ENCODE data around the gene PRKCQ. TPM values are rescaled to one million over a fixed set of nuclear protein-coding genes. Genes with fewer than 3 reads are reported as not detected.

Gene PRKCQ
- total and polyA plus RNA-seq, 2 of the 13 experiments (the other 11 are each of a cell fraction or from before 2014, with no cell fraction given) = 0.13 to 0.35 TPM

DNA sequence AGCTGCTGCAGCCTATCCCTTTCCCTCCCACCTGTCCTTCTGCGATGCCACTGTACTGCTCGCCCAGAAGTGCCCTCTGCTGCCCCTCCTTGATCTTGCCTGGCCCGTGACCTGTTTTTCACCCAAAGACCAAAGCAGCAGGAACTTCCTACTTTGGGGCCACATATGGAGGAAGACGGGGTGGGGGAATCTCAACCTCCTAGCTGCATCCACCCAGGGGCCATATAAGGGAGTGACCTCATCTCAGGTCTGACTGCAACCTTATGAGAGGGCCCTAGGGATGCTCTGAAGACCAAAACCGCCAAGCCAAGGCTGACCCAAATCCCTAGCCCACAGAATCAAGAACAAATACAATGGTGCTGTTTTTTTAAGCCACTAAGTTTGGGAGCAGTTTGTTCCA, 15.7 kb downstream of the PRKCQ start:
- intact Hi-C loops (cut with micrococcal nuclease; ENCODE audit: unreplicated experiment) = no loop called here
- Histone ChIP-seq H3K36me3 (replicated peaks in 1 of 2; ENCODE audit: control insufficient read depth in 1 of 2, insufficient read depth in 2 of 2, low read length in 2 of 2) (no peaks in the 10 kb centered on the region), H3K27me3 (ENCODE audit: control insufficient read depth in 1 of 2, insufficient read depth in 2 of 2, low read length in 2 of 2) (peaks cover 6 to 30% of the 10 kb centered on the region in 2 experiments; a peak in 4 of 5 replicates), H3K9ac (ENCODE audit: insufficient read depth, low read depth, low read length) (no peak overlapping the region), H2AFZ (ENCODE audit: low read length) (no peak overlapping the region), H3K9me3 (ENCODE audit: low read length) (no peaks in the 10 kb centered on the region), H3K4me2 (ENCODE audit: low read depth, low read length) (no peak overlapping the region), H3K27ac (ENCODE audit: extremely low read length, insufficient read depth, low read length) (no peak overlapping the region), H4K20me1 (ENCODE audit: insufficient read depth, low read length) (no peaks in the 10 kb centered on the region), H3K4me3 (replicated peaks in 1 of 3; ENCODE audit: insufficient read depth in 1 of 3, low read depth in 2 of 3, low read length in 3 of 3) (no peak overlapping the region), H3K79me2 (ENCODE audit: insufficient read depth, low read length) (no peaks in the 10 kb centered on the region), H3K4me1 (ENCODE audit: insufficient read depth, low read length) (no peaks in the 10 kb centered on the region)
- ChIA-PET POLR2A (no interaction called here), CTCF (ENCODE audit: low intra/inter-chr PET ratio, low total read pairs) (no interaction called here)
- in situ Hi-C loops (cut with HindIII; ENCODE audit: extremely low pct_ligation_motif_present, low pct_unique_long_range_greater_than_20kb) = no loop called here
- no peak for FAIRE-seq
- TF ChIP-seq, protein P1, sequence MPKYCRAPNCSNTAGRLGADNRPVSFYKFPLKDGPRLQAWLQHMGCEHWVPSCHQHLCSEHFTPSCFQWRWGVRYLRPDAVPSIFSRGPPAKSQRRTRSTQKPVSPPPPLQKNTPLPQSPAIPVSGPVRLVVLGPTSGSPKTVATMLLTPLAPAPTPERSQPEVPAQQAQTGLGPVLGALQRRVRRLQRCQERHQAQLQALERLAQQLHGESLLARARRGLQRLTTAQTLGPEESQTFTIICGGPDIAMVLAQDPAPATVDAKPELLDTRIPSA (CRISPR knock-in tag; IDR thresholded peaks at IDR 0.05; ENCODE audit: borderline replicate concordance) = no peak
- TF ChIP-seq MNT (IDR thresholded peaks at IDR 0.05) (no peak), USF2 (IDR thresholded peaks at IDR 0.05; ENCODE audit: low read depth, low read length) (no peak), USF2 (CRISPR knock-in tag; IDR thresholded peaks at IDR 0.05; ENCODE audit: borderline replicate concordance) (no peak), ZFP90 (CRISPR knock-in tag; IDR thresholded peaks at IDR 0.05; ENCODE audit: borderline replicate concordance) (no peak), RXRA (CRISPR knock-in tag; IDR thresholded peaks at IDR 0.05) (no peak), ZKSCAN8 (CRISPR knock-in tag; IDR thresholded peaks at IDR 0.05; ENCODE audit: borderline replicate concordance) (no peak), TFDP1 (CRISPR knock-in tag; IDR thresholded peaks at IDR 0.05; ENCODE audit: borderline replicate concordance) (no peak), ZNF749 (CRISPR knock-in tag; IDR thresholded peaks at IDR 0.05; ENCODE audit: borderline replicate concordance) (no peak), MLLT10 (CRISPR knock-in tag; IDR thresholded peaks at IDR 0.05) (no peak)
- TF ChIP-seq, protein P2, sequence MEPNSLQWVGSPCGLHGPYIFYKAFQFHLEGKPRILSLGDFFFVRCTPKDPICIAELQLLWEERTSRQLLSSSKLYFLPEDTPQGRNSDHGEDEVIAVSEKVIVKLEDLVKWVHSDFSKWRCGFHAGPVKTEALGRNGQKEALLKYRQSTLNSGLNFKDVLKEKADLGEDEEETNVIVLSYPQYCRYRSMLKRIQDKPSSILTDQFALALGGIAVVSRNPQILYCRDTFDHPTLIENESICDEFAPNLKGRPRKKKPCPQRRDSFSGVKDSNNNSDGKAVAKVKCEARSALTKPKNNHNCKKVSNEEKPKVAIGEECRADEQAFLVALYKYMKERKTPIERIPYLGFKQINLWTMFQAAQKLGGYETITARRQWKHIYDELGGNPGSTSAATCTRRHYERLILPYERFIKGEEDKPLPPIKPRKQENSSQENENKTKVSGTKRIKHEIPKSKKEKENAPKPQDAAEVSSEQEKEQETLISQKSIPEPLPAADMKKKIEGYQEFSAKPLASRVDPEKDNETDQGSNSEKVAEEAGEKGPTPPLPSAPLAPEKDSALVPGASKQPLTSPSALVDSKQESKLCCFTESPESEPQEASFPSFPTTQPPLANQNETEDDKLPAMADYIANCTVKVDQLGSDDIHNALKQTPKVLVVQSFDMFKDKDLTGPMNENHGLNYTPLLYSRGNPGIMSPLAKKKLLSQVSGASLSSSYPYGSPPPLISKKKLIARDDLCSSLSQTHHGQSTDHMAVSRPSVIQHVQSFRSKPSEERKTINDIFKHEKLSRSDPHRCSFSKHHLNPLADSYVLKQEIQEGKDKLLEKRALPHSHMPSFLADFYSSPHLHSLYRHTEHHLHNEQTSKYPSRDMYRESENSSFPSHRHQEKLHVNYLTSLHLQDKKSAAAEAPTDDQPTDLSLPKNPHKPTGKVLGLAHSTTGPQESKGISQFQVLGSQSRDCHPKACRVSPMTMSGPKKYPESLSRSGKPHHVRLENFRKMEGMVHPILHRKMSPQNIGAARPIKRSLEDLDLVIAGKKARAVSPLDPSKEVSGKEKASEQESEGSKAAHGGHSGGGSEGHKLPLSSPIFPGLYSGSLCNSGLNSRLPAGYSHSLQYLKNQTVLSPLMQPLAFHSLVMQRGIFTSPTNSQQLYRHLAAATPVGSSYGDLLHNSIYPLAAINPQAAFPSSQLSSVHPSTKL (CRISPR knock-in tag; IDR thresholded peaks at IDR 0.05) = no peak
- TF ChIP-seq, protein P3, sequence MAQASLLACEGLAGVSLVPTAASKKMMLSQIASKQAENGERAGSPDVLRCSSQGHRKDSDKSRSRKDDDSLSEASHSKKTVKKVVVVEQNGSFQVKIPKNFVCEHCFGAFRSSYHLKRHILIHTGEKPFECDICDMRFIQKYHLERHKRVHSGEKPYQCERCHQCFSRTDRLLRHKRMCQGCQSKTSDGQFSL (CRISPR knock-in tag; IDR thresholded peaks at IDR 0.05) = no peak
- TF ChIP-seq, protein P4, sequence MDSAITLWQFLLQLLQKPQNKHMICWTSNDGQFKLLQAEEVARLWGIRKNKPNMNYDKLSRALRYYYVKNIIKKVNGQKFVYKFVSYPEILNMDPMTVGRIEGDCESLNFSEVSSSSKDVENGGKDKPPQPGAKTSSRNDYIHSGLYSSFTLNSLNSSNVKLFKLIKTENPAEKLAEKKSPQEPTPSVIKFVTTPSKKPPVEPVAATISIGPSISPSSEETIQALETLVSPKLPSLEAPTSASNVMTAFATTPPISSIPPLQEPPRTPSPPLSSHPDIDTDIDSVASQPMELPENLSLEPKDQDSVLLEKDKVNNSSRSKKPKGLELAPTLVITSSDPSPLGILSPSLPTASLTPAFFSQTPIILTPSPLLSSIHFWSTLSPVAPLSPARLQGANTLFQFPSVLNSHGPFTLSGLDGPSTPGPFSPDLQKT (CRISPR knock-in tag; IDR thresholded peaks at IDR 0.05; ENCODE audit: borderline replicate concordance) = no peak
- no peak for DNase-seq (ENCODE audit: low spot score)
- BruUV-seq (replicated peaks) = no TSS peak
- no peak for ATAC-seq
- 21% methylated on average over 5 of the region's 5 CpGs for WGBS (ENCODE audit: low lambda C conversion rate)

Data from HepG2 (cell line).